ENCODE results near the gene AAGAB. TPM values are rescaled to one million over a fixed set of nuclear protein-coding genes. Genes with fewer than 3 reads are reported as not detected.

The AAGAB gene
- total RNA-seq, 1 experiment from 2014 or later = 40.1 TPM

GRCh38 chr15:67202091-67202490 is 52.4 kb downstream of the AAGAB start:
- Mint-ChIP-seq H3K4me3 (no peak overlapping the region), H3K9me3 (no peaks in the 10 kb centered on the region), H3K4me1 (peaks cover 9 to 18% of the 10 kb centered on the region in 2 experiments), H3K27me3 (ENCODE audit: low read depth) (no peaks in the 10 kb centered on the region), H3K36me3 (ENCODE audit: insufficient read depth in 1 of 3, low read depth in 3 of 3) (peaks cover 0 to 35% (median 0%) of the 10 kb centered on the region in 3 experiments; a peak in 4 of 7 replicates), H3K27ac (no peak overlapping the region)
- no peak overlapping the region for H2BK5ac ChIP-seq (ENCODE audit: insufficient read length, low read length)
- no peak overlapping the region for H2BK20ac ChIP-seq (ENCODE audit: low read depth, low read length, poor library complexity, severe bottlenecking)
- no peak overlapping the region for H3K9ac ChIP-seq (ENCODE audit: extremely low read depth, insufficient read length, low read length)
- no peak overlapping the region for H3K56ac ChIP-seq (ENCODE audit: insufficient read length, low read depth, low read length)
- no peak overlapping the region for H4K91ac ChIP-seq (ENCODE audit: insufficient read length, low read depth, low read length)
- no peaks in the 10 kb centered on the region for H4K20me1 ChIP-seq (ENCODE audit: control insufficient read depth, insufficient read depth, insufficient read length)
- no peak overlapping the region for H2BK120ac ChIP-seq (ENCODE audit: low read depth, low read length, poor library complexity, severe bottlenecking)
- no peak for TF ChIP-seq CTCF (conservative IDR thresholded peaks at IDR 0.05)
- no peak overlapping the region for H2BK12ac ChIP-seq (ENCODE audit: insufficient read length, low read depth, low read length)
- H4K8ac ChIP-seq (replicated peaks; ENCODE audit: insufficient read length, low read depth, low read length) = no peak overlapping the region
- H2BK15ac ChIP-seq (ENCODE audit: low read depth, low read length) = no peak overlapping the region
- H3K27ac ChIP-seq (ENCODE audit: insufficient read length, low read depth, low read length) = no peak overlapping the region
- no peak overlapping the region for H3K18ac ChIP-seq (ENCODE audit: insufficient read length, low read depth, low read length)
- H2AK5ac ChIP-seq (ENCODE audit: insufficient read length, low read length) = no peak overlapping the region
- H3K79me2 ChIP-seq (ENCODE audit: insufficient read depth, low read length) = no peaks in the 10 kb centered on the region
- no CpG with 5 or more reads among the region's 2 CpGs for WGBS (ENCODE audit: extremely low coverage, insufficient read length, low lambda C conversion rate)
- no peak overlapping the region for H3K4ac ChIP-seq (ENCODE audit: low read depth, low read length)
- H3T11ph ChIP-seq (ENCODE audit: low read length) = peak overlapping the region; percentile 45
- H2AFZ ChIP-seq (ENCODE audit: low read length) = no peak overlapping the region
- H3K4me1 ChIP-seq (ENCODE audit: insufficient read depth, low read length) = peaks cover 8% of the 10 kb centered on the region; the same call in 1 of the 2 replicates
- no peaks in the 10 kb centered on the region for H3K27me3 ChIP-seq (ENCODE audit: insufficient read depth, low read length)
- H3K79me1 ChIP-seq (ENCODE audit: insufficient read depth, low read depth, low read length, poor library complexity, severe bottlenecking) = no peaks in the 10 kb centered on the region
- no peaks in the 10 kb centered on the region for H3K9me3 ChIP-seq (ENCODE audit: control insufficient read depth, low read depth, low read length)
- no peak overlapping the region for H3K4me2 ChIP-seq (ENCODE audit: insufficient read depth, insufficient read length, low read length)
- no peaks in the 10 kb centered on the region for H3K23me2 ChIP-seq (ENCODE audit: insufficient read length, low read depth, low read length, poor library complexity, severe bottlenecking)
- H3K14ac ChIP-seq (ENCODE audit: insufficient read depth, low read length) = no peak overlapping the region
- H3K23ac ChIP-seq (ENCODE audit: insufficient read length, low read depth, low read length) = no peak overlapping the region
- DNase-seq = no peak
- H4K5ac ChIP-seq (ENCODE audit: insufficient read length, low read depth, low read length) = no peak overlapping the region
